Liver (tissue), 9 donors: ENCODE measurements around the gene TST. TPM values are rescaled to one million over a fixed set of nuclear protein-coding genes. Genes with fewer than 3 reads are reported as not detected.
A peak's percentile ranks its signal among the peaks of the same experiment; 100 is the strongest.

Experiments
- DNase-seq: peaks from one replicate; pipeline ENCODE4 v3.0.0-alpha.2; 2017; ENCODE audit warnings: low spot score
- H3K27ac ChIP-seq, 2 donors: one replicate each; pipeline ENCODE4 v1.7.0; 2013; ENCODE audit warnings: inconsistent platforms in 2 of 2, low read length in 2 of 2, control low read depth in 1 of 2, low read depth in 1 of 2, mild to moderate bottlenecking in 1 of 2
- H3K27me3 ChIP-seq, 4 donors: one replicate each; pipeline versions ENCODE4 v1.6.1 to v1.7.0; 2013; ENCODE audit warnings: low read length in 3 of 4, inconsistent platforms in 1 of 4, mild to moderate bottlenecking in 1 of 4, moderate library complexity in 1 of 4; ENCODE audit not compliant: control insufficient read depth in 4 of 4, insufficient read depth in 4 of 4
- H3K36me3 ChIP-seq, 4 donors: one replicate each; pipeline versions ENCODE4 v1.6.1 to v1.7.0; 2013; ENCODE audit warnings: low read length in 3 of 4, mild to moderate bottlenecking in 3 of 4, low read depth in 1 of 4, moderate library complexity in 1 of 4; ENCODE audit not compliant: control insufficient read depth in 4 of 4, insufficient read depth in 3 of 4
- H3K4me1 ChIP-seq, 4 donors: one replicate each; pipeline versions ENCODE4 v1.6.1 to v1.7.0; 2013; ENCODE audit warnings: low read length in 3 of 4, mild to moderate bottlenecking in 3 of 4, moderate library complexity in 1 of 4; ENCODE audit not compliant: control insufficient read depth in 4 of 4, insufficient read depth in 4 of 4
- H3K4me3 ChIP-seq, 3 donors: one replicate each; pipeline versions ENCODE4 v1.6.1 to v1.7.0; 2013; ENCODE audit warnings: low read length in 3 of 3, control low read depth in 1 of 3, low read depth in 1 of 3, mild to moderate bottlenecking in 1 of 3
- H3K9ac ChIP-seq, 2 donors: one replicate each; pipeline ENCODE4 v1.7.0; 2013; ENCODE audit warnings: low read length in 2 of 2, mild to moderate bottlenecking in 2 of 2, moderate library complexity in 2 of 2, control low read depth in 1 of 2, low read depth in 1 of 2
- H3K9me3 ChIP-seq, 4 donors: one replicate each; pipeline versions ENCODE4 v1.6.1 to v1.7.0; 2013; ENCODE audit warnings: low read length in 3 of 4; ENCODE audit not compliant: control insufficient read depth in 4 of 4
- EGR1 ChIP-seq, 2 donors: IDR thresholded peaks; 2 replicates each; pipeline ENCODE4 v1.6.1; 2016 to 2018; ENCODE audit warnings: antibody characterized with exemption in 2 of 2, low read depth in 2 of 2
- FOXA1 ChIP-seq: IDR thresholded peaks from 2 replicates; pipeline ENCODE4 v1.6.1; 2016; ENCODE audit warnings: antibody characterized with exemption
- FOXA2 ChIP-seq: IDR thresholded peaks from 2 replicates; pipeline ENCODE4 v1.6.1; 2016; ENCODE audit warnings: antibody characterized with exemption
- GABPA ChIP-seq, 2 donors: IDR thresholded peaks in 1 of 2; conservative IDR thresholded peaks in 1 of 2; 2 replicates each; pipeline ENCODE4 v1.6.1; 2016; ENCODE audit warnings: antibody characterized with exemption in 2 of 2, mild to moderate bottlenecking in 1 of 2, moderate library complexity in 1 of 2
- HNF4A ChIP-seq, 2 donors: conservative IDR thresholded peaks; 2 replicates each; pipeline ENCODE4 v1.6.1; 2016; ENCODE audit warnings: antibody characterized with exemption in 2 of 2, mild to moderate bottlenecking in 2 of 2
- HNF4G ChIP-seq: IDR thresholded peaks from 2 replicates; pipeline ENCODE4 v1.6.1; 2016; ENCODE audit warnings: antibody characterized with exemption
- JUND ChIP-seq, 2 donors: IDR thresholded peaks; 2 replicates each; pipeline ENCODE4 v1.6.1; 2016; ENCODE audit warnings: antibody characterized with exemption in 2 of 2
- NR2F2 ChIP-seq: IDR thresholded peaks from 2 replicates; pipeline ENCODE4 v1.6.1; 2016; ENCODE audit warnings: antibody characterized with exemption
- RAD21 ChIP-seq, 2 donors: IDR thresholded peaks; 2 replicates each; pipeline ENCODE4 v1.6.1; 2016; ENCODE audit warnings: antibody characterized with exemption in 2 of 2, mild to moderate bottlenecking in 2 of 2
- REST ChIP-seq: IDR thresholded peaks from 2 replicates; pipeline ENCODE4 v1.6.1; 2016; ENCODE audit warnings: antibody characterized with exemption, mild to moderate bottlenecking
- RXRA ChIP-seq, 2 donors: IDR thresholded peaks; 2 replicates each; pipeline ENCODE4 v1.6.1; 2017 to 2018; ENCODE audit warnings: antibody characterized with exemption in 2 of 2, mild to moderate bottlenecking in 1 of 2
- SP1 ChIP-seq: IDR thresholded peaks from 2 replicates; pipeline ENCODE4 v1.6.1; 2018; ENCODE audit warnings: antibody characterized with exemption, mild to moderate bottlenecking
- TAF1 ChIP-seq: conservative IDR thresholded peaks from 2 replicates; pipeline ENCODE4 v1.6.1; 2016; ENCODE audit warnings: antibody characterized with exemption, mild to moderate bottlenecking
- YY1 ChIP-seq: IDR thresholded peaks from 2 replicates; pipeline ENCODE4 v1.6.1; 2016; ENCODE audit warnings: antibody characterized with exemption, mild to moderate bottlenecking
- ZBTB33 ChIP-seq: IDR thresholded peaks from 2 replicates; pipeline ENCODE4 v1.6.1; 2016; ENCODE audit warnings: antibody characterized with exemption
- WGBS: extraction: QIAGEN DNeasy Blood & Tissue Kit; methylation state at CpG from one replicate; pipeline ENCODE4 v1.1.7; 2013; 5-methylcytosine and 5-hydroxymethylcytosine counted together
- polyA plus RNA-seq, 2 donors: library from polyadenylated mRNA; stranded (reverse) in 1 of 2; unstranded in 1 of 2; fragments of 200-250 nt in 1 of 2; fragments of >200 nt in 1 of 2; fragmentation: Nextera tagmentation in 1 of 2; extraction: Ambion mirVana in 1 of 2; gene quantifications; one replicate each; pipeline versions ENCODE4 v1.2.1 to v1.2.3, GENCODE V29; 2013 to 2015
- total RNA-seq, 2 donors: library from RNA; depleted of rRNA; stranded (reverse); fragments of >200 nt; gene quantifications; one replicate each; pipeline ENCODE4 v1.2.3, GENCODE V29; 2014
- TF ChIP-seq, protein P1 (sequence below): IDR thresholded peaks from 2 replicates; pipeline ENCODE4 v1.6.1; 2016; ENCODE audit warnings: antibody characterized with exemption
- TF ChIP-seq, protein P2 (sequence below): fragments of 150-350 bp; IDR thresholded peaks from 2 replicates; pipeline ENCODE4 v1.5.1; 2017; ENCODE audit warnings: improper control_type of control experiment, low read depth, low read length; ENCODE audit not compliant: missing input control
- TF ChIP-seq, protein P3 (sequence below): IDR thresholded peaks from 2 replicates; pipeline ENCODE4 v1.6.1; 2016; ENCODE audit warnings: antibody characterized with exemption
- donor health status: healthy.
- donor health status: healthy.
- donor health status: healthy.
- donor health status: healthy.
- donor health status: healthy.

Gene TST
- total and polyA plus RNA-seq, 4 donors, result 186 to 404 (median 292) TPM

- Histone ChIP-seq H3K4me3 (no peak overlapping the region), H3K27ac (no peak overlapping the region), H3K36me3 (peaks cover 0 to 2% (median 0%) of the 10 kb centered on the region in 4 donors), H3K9me3 (peaks cover 4 to 15% (median 9%) of the 10 kb centered on the region in 4 donors), H3K9ac (no peak overlapping the region), H3K4me1 (peaks cover 0 to 4% (median 2%) of the 10 kb centered on the region in 4 donors), H3K27me3 (no peaks in the 10 kb centered on the region)
- WGBS, result 70% methylated on average over 5 of the region's 5 CpGs
- TF ChIP-seq JUND (IDR thresholded peaks at IDR 0.05) (no peak), RAD21 (IDR thresholded peaks at IDR 0.05) (no peak), REST (no peak), HNF4A (conservative IDR thresholded peaks at IDR 0.05) (no peak), GABPA (IDR thresholded peaks at IDR 0.05 in 1 of 2, conservative IDR thresholded peaks at IDR 0.05 in 1 of 2) (no peak), SP1 (no peak), TAF1 (no peak), HNF4G (no peak), EGR1 (IDR thresholded peaks at IDR 0.05; ENCODE audit: low read depth in 2 of 2) (no peak), FOXA1 (no peak), YY1 (no peak), RXRA (IDR thresholded peaks at IDR 0.05) (no peak), FOXA2 (no peak), NR2F2 (no peak), ZBTB33 (no peak)
- TF ChIP-seq, protein P1, sequence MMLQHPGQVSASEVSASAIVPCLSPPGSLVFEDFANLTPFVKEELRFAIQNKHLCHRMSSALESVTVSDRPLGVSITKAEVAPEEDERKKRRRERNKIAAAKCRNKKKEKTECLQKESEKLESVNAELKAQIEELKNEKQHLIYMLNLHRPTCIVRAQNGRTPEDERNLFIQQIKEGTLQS, result no peak
- TF ChIP-seq, protein P2, sequence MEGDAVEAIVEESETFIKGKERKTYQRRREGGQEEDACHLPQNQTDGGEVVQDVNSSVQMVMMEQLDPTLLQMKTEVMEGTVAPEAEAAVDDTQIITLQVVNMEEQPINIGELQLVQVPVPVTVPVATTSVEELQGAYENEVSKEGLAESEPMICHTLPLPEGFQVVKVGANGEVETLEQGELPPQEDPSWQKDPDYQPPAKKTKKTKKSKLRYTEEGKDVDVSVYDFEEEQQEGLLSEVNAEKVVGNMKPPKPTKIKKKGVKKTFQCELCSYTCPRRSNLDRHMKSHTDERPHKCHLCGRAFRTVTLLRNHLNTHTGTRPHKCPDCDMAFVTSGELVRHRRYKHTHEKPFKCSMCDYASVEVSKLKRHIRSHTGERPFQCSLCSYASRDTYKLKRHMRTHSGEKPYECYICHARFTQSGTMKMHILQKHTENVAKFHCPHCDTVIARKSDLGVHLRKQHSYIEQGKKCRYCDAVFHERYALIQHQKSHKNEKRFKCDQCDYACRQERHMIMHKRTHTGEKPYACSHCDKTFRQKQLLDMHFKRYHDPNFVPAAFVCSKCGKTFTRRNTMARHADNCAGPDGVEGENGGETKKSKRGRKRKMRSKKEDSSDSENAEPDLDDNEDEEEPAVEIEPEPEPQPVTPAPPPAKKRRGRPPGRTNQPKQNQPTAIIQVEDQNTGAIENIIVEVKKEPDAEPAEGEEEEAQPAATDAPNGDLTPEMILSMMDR, result no peak
- TF ChIP-seq, protein P3, sequence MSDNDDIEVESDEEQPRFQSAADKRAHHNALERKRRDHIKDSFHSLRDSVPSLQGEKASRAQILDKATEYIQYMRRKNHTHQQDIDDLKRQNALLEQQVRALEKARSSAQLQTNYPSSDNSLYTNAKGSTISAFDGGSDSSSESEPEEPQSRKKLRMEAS, result no peak
- peak; percentile 69 for DNase-seq
These were observed 37.1 kb downstream of the TST start for GRCh38 chr22:36982136-36982535.
